Measurements from ENCODE around the gene TMPRSS9. TPM values are rescaled to one million over a fixed set of nuclear protein-coding genes. Genes with fewer than 3 reads are reported as not detected.

The TMPRSS9 gene
- total RNA-seq, 4 donors from 2014 or later = 0.19 TPM; not detected in 3

DNA sequence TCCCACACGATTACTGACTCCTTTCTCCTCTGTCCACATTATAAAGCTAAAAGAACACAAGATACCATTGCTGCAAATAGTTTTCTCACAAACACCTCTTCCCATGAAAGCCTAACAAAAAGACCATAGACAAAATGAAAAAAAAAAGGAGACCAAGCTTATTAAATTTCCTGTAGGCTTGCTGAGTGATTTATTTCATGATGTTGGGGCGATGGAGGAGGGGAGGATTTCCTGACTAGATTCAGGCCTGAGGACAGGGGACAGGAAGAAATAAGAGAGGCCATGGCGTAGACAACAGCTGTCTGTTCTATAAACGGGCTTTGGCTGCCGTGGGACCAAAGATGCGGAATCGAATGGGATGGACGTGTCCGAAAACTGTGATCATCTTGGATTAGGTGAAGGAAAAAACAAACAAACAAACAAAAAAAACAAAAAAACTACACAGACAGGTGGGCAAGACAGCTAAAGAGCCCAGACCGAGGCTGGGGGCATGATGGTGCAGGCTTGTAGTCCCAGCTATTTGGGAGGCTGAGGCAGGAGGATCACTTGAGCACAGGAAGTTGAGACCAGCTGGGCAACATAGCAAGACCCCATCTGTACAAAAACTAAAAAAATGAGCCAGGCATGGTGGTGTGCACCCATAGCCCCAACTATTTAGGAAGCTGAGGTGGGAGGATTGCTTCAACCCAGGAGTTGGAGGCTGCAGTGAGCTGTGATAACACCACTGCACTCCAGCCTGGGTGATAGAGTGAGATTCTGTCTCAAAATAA lies 5.3 kb downstream of the TMPRSS9 start:
- Histone ChIP-seq H3K4me3 (no peak overlapping the region), H3K4me1 (peaks cover 0 to 6% (median 0%) of the 10 kb centered on the region in 3 donors), H3K27me3 (peaks cover 0 to 69% (median 13%) of the 10 kb centered on the region in 4 donors), H3K36me3 (no peaks in the 10 kb centered on the region), H3K27ac (no peak overlapping the region), H3K9me3 (no peaks in the 10 kb centered on the region)
- intact Hi-C loops (cut with DNase I) = no loop called here
- TF ChIP-seq CTCF (IDR thresholded peaks at IDR 0.05) (no peak), POLR2A (IDR thresholded peaks at IDR 0.05) (no peak)
- no peak for DNase-seq
- 57 to 61% methylated on average over 10 of the region's 10 CpGs for WGBS, 2 donors

GRCh38 chr19:2371656-2372055 lies 11.6 kb downstream of the TMPRSS9 start:
- DNase-seq = no peak
- H3K4me3 ChIP-seq = no peak overlapping the region
- no peak overlapping the region for H3K27ac ChIP-seq
- H3K9me3 ChIP-seq = no peaks in the 10 kb centered on the region
- H3K27me3 ChIP-seq = peaks cover 0 to 52% (median 0%) of the 10 kb centered on the region in 4 donors
- WGBS, 2 donors = 60 to 70% methylated on average over 12 to 16 of the region's 16 CpGs
- intact Hi-C loops (cut with DNase I) = no loop called here
- H3K4me1 ChIP-seq = no peaks in the 10 kb centered on the region
- no peak for TF ChIP-seq POLR2A (IDR thresholded peaks at IDR 0.05)
- no peak for TF ChIP-seq CTCF (IDR thresholded peaks at IDR 0.05)
- no peaks in the 10 kb centered on the region for H3K36me3 ChIP-seq

DNA sequence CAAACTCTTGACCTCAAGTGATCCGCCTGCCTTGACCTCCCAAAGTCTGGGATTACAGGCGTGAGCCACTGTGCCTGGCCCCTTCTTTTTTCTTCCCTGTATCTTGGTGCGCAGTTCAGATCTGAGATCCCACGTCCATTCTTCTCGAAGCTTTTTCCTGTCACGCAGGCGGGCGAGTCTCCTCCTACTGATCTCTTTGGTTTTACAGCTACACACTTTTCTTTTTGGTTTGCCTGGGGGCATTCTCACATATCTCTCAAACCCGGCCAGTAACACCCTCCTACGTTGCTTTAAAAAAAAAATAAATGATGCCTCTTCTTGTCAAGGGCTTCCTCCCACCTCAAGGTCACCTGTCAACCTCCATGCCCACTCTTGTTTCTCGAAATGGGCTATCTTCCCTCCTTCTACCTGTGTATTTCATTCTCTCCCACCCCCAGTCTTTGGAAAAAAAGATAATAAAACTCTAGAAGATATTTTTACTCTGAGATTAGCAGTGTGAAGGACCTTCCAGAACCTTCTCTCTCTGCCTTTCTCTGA lies 12.1 kb downstream of the TMPRSS9 start:
- no peak for DNase-seq
- Histone ChIP-seq H3K27me3 (peaks cover 0 to 55% (median 0%) of the 10 kb centered on the region in 4 donors), H3K36me3 (no peaks in the 10 kb centered on the region), H3K4me1 (no peaks in the 10 kb centered on the region), H3K4me3 (no peak overlapping the region), H3K9me3 (no peaks in the 10 kb centered on the region), H3K27ac (no peak overlapping the region)
- intact Hi-C loops (cut with DNase I) = no loop called here
- WGBS, 2 donors = 39 to 46% methylated on average over 11 of the region's 11 CpGs
- no peak for TF ChIP-seq CTCF (IDR thresholded peaks at IDR 0.05)
- no peak for TF ChIP-seq POLR2A (IDR thresholded peaks at IDR 0.05)

- Histone ChIP-seq H3K4me1 (no peaks in the 10 kb centered on the region), H3K4me3 (no peak overlapping the region), H3K9me3 (no peaks in the 10 kb centered on the region), H3K27ac (no peak overlapping the region), H3K36me3 (no peaks in the 10 kb centered on the region), H3K27me3 (peaks cover 0 to 48% (median 0%) of the 10 kb centered on the region in 4 donors)
- 66 to 71% methylated on average over 7 to 13 of the region's 13 CpGs for WGBS, 2 donors
- TF ChIP-seq CTCF (IDR thresholded peaks at IDR 0.05) = no peak
- TF ChIP-seq POLR2A (IDR thresholded peaks at IDR 0.05) = no peak
- intact Hi-C loops (cut with DNase I) = no loop called here
- DNase-seq = no peak
Measured at GRCh38 chr19:2374808-2375207, 14.7 kb downstream of the TMPRSS9 start.

- intact Hi-C loops (cut with DNase I) = no loop called here
- H3K9me3 ChIP-seq = peaks cover 0 to 6% (median 5%) of the 10 kb centered on the region in 3 donors
- H3K4me1 ChIP-seq = no peaks in the 10 kb centered on the region
- WGBS, 2 donors = 79 to 91% methylated on average over 4 to 5 of the region's 7 CpGs
- TF ChIP-seq POLR2A (IDR thresholded peaks at IDR 0.05) (no peak), CTCF (IDR thresholded peaks at IDR 0.05) (no peak)
- H3K36me3 ChIP-seq = no peaks in the 10 kb centered on the region
- H3K27ac ChIP-seq = no peak overlapping the region
- peaks cover 0 to 47% (median 0%) of the 10 kb centered on the region in 4 donors for H3K27me3 ChIP-seq
- no peak overlapping the region for H3K4me3 ChIP-seq
- DNase-seq = no peak
Measured at GRCh38 chr19:2375353-2376121, 15.5 kb downstream of the TMPRSS9 start.
